ENCODE measurements around the gene DCN. TPM values are rescaled to one million over a fixed set of nuclear protein-coding genes. Genes with fewer than 3 reads are reported as not detected.

Gene DCN
- total RNA-seq, 1 donor: 1,400 TPM

DNA sequence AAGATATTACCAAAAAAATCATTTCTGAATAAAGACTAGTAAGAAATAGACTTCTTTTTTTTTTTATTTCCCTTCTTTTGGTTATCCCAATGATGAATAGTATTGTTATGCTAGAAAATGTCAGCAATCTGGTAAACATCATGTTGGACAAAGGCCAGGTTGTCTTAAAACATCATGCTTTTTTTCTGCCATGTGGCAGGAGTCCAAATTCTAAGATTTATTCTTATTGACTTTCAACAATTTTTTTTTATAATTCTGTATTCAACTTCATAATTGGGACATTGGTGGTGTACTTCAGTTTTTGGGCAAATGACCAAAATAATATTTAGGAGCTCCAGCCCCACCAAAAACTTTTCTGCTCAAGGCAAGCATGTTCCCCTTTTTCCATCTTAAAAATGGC is 10.5 kb downstream of the DCN start:
- Histone ChIP-seq H3K79me2 (ENCODE audit: insufficient read depth, low read length) (peaks cover 28% of the 10 kb centered on the region), H3K4me1 (ENCODE audit: insufficient read depth, low read length) (peaks cover 19% of the 10 kb centered on the region), H3K9me3 (ENCODE audit: low read depth, low read length) (peaks cover 7% of the 10 kb centered on the region), H3K36me3 (ENCODE audit: insufficient read depth, low read length) (peaks cover 40% of the 10 kb centered on the region), H3K4me3 (ENCODE audit: insufficient read depth, low read length) (no peak overlapping the region), H3K4me2 (ENCODE audit: insufficient read depth, low read length) (no peak overlapping the region), H3K27ac (ENCODE audit: low read depth, low read length) (no peak overlapping the region), H2AFZ (ENCODE audit: low read length) (no peak overlapping the region), H3K27me3 (ENCODE audit: insufficient read depth, low read length) (no peaks in the 10 kb centered on the region), H4K20me1 (ENCODE audit: insufficient read depth, low read length) (no peaks in the 10 kb centered on the region)
- no peak for DNase-seq (ENCODE audit: insufficient read length, low spot score, missing footprints)
- TF ChIP-seq, protein P1, sequence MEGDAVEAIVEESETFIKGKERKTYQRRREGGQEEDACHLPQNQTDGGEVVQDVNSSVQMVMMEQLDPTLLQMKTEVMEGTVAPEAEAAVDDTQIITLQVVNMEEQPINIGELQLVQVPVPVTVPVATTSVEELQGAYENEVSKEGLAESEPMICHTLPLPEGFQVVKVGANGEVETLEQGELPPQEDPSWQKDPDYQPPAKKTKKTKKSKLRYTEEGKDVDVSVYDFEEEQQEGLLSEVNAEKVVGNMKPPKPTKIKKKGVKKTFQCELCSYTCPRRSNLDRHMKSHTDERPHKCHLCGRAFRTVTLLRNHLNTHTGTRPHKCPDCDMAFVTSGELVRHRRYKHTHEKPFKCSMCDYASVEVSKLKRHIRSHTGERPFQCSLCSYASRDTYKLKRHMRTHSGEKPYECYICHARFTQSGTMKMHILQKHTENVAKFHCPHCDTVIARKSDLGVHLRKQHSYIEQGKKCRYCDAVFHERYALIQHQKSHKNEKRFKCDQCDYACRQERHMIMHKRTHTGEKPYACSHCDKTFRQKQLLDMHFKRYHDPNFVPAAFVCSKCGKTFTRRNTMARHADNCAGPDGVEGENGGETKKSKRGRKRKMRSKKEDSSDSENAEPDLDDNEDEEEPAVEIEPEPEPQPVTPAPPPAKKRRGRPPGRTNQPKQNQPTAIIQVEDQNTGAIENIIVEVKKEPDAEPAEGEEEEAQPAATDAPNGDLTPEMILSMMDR (IDR thresholded peaks at IDR 0.05; ENCODE audit: extremely low read depth, low read depth, low read length): no peak

- H3K4me3 ChIP-seq (ENCODE audit: insufficient read depth, low read length): no peak overlapping the region
- peaks cover 37% of the 10 kb centered on the region for H3K36me3 ChIP-seq (ENCODE audit: insufficient read depth, low read length)
- H3K27ac ChIP-seq (ENCODE audit: low read depth, low read length): no peak overlapping the region
Observed at GRCh38 chr12:91171476-91171875, 11.1 kb downstream of the DCN start.

DNA sequence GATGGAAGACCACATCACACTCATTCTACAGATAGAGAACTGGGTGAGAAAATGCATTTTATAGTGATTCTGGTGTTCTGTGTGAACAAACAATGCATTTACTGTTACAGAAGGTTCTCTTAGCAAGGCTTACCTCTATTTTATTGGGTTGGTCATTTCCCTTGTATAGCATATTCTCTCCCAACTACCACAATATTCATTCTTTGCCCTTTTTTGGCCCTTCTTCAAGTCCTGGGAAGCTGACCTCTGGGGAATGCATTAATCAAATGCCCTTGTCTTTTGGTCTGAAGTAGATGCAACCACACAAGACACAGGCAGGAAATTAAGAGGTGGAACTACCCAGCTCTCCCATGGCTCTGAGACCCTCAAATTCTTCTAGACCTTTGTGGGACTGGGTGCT is 19.5 kb downstream of the DCN start:
- no peaks in the 10 kb centered on the region for H3K4me1 ChIP-seq (ENCODE audit: insufficient read depth, low read length)
- H3K4me2 ChIP-seq (ENCODE audit: insufficient read depth, low read length): no peak overlapping the region
- no peaks in the 10 kb centered on the region for H3K27me3 ChIP-seq (ENCODE audit: insufficient read depth, low read length)
- no peak overlapping the region for H2AFZ ChIP-seq (ENCODE audit: low read length)
- H3K36me3 ChIP-seq (ENCODE audit: insufficient read depth, low read length): peaks cover 35% of the 10 kb centered on the region
- H3K4me3 ChIP-seq (ENCODE audit: insufficient read depth, low read length): no peak overlapping the region
- H3K79me2 ChIP-seq (ENCODE audit: insufficient read depth, low read length): peaks cover 3% of the 10 kb centered on the region
- no peak overlapping the region for H3K27ac ChIP-seq (ENCODE audit: low read depth, low read length)
- no peak for DNase-seq (ENCODE audit: insufficient read length, low spot score, missing footprints)
- no peaks in the 10 kb centered on the region for H4K20me1 ChIP-seq (ENCODE audit: insufficient read depth, low read length)
- TF ChIP-seq, protein P1 (IDR thresholded peaks at IDR 0.05; ENCODE audit: extremely low read depth, low read depth, low read length): no peak
- H3K9me3 ChIP-seq (ENCODE audit: low read depth, low read length): peaks cover 5% of the 10 kb centered on the region

More at GRCh38 chr12:91171476-91171875, 11.1 kb downstream of the DCN start:
- H3K4me1 ChIP-seq (ENCODE audit: insufficient read depth, low read length): peaks cover 12% of the 10 kb centered on the region
- H3K27me3 ChIP-seq (ENCODE audit: insufficient read depth, low read length): no peaks in the 10 kb centered on the region
- H3K9me3 ChIP-seq (ENCODE audit: low read depth, low read length): peaks cover 7% of the 10 kb centered on the region
- no peaks in the 10 kb centered on the region for H4K20me1 ChIP-seq (ENCODE audit: insufficient read depth, low read length)
- no peak overlapping the region for H2AFZ ChIP-seq (ENCODE audit: low read length)
- peaks cover 24% of the 10 kb centered on the region for H3K79me2 ChIP-seq (ENCODE audit: insufficient read depth, low read length)
- TF ChIP-seq, protein P1 (IDR thresholded peaks at IDR 0.05; ENCODE audit: extremely low read depth, low read depth, low read length): no peak
- H3K4me2 ChIP-seq (ENCODE audit: insufficient read depth, low read length): no peak overlapping the region
- DNase-seq (ENCODE audit: insufficient read length, low spot score, missing footprints): no peak

GRCh38 chr12:91161009-91161408 is 21.6 kb downstream of the DCN start:
- Histone ChIP-seq H3K27me3 (ENCODE audit: insufficient read depth, low read length) (no peaks in the 10 kb centered on the region), H3K4me3 (ENCODE audit: insufficient read depth, low read length) (no peak overlapping the region), H3K27ac (ENCODE audit: low read depth, low read length) (no peak overlapping the region), H3K36me3 (ENCODE audit: insufficient read depth, low read length) (peaks cover 42% of the 10 kb centered on the region), H3K79me2 (ENCODE audit: insufficient read depth, low read length) (no peaks in the 10 kb centered on the region), H4K20me1 (ENCODE audit: insufficient read depth, low read length) (no peaks in the 10 kb centered on the region), H3K9me3 (ENCODE audit: low read depth, low read length) (no peaks in the 10 kb centered on the region), H3K4me1 (ENCODE audit: insufficient read depth, low read length) (no peaks in the 10 kb centered on the region), H3K4me2 (ENCODE audit: insufficient read depth, low read length) (no peak overlapping the region), H2AFZ (ENCODE audit: low read length) (no peak overlapping the region)
- TF ChIP-seq, protein P1 (IDR thresholded peaks at IDR 0.05; ENCODE audit: extremely low read depth, low read depth, low read length): no peak
- no peak for DNase-seq (ENCODE audit: insufficient read length, low spot score, missing footprints)

All from osteoblast (primary cell).